HL-60 (cell line): ENCODE results near the gene RHOH.

ENCODE experiments used
- DNase-seq, 2 experiments: peaks; one replicate each; pipeline ENCODE4 v3.0.0-alpha.2; 2010 to 2020; ENCODE audit warnings: low read depth in 1 of 2, low spot score in 1 of 2
- H3K27ac ChIP-seq: fragments of 250-450 bp; sonication (Bioruptor Pico); replicated peaks from 2 replicates; pipeline ENCODE4 v1.5.1; 2020; ENCODE audit warnings: mild to moderate bottlenecking, moderate library complexity
- H3K27me3 ChIP-seq: fragments of 250-450 bp; sonication (Bioruptor Pico); 2 replicates; pipeline ENCODE4 v1.5.1; 2021; ENCODE audit warnings: mild to moderate bottlenecking, moderate library complexity; ENCODE audit not compliant: insufficient read depth, poor library complexity, severe bottlenecking
- H3K4me3 ChIP-seq: replicated peaks from 2 replicates; pipeline ENCODE4 v1.5.1; 2011; ENCODE audit warnings: mild to moderate bottlenecking, control low read depth, low read length; ENCODE audit not compliant: insufficient read depth
- CTCF ChIP-seq: IDR thresholded peaks from one replicate; pipeline ENCODE4 v1.5.1; 2011; ENCODE audit warnings: low read length, control low read depth, inconsistent platforms; ENCODE audit not compliant: insufficient read depth
- GABPA ChIP-seq: IDR thresholded peaks from 2 replicates; pipeline ENCODE4 v1.6.1; 2012; ENCODE audit warnings: low read depth
- POLR2AphosphoS5 ChIP-seq: IDR thresholded peaks from 2 replicates; pipeline ENCODE4 v1.6.1; 2012; ENCODE audit warnings: low read depth
- REST ChIP-seq: IDR thresholded peaks from 2 replicates; pipeline ENCODE4 v1.6.1; 2012; ENCODE audit warnings: low read depth; ENCODE audit not compliant: insufficient replicate concordance
- SPI1 ChIP-seq: IDR thresholded peaks from 2 replicates; pipeline ENCODE4 v1.6.1; 2012; ENCODE audit warnings: low read depth, mild to moderate bottlenecking, borderline replicate concordance

The RHOH gene

GRCh38 chr4:40209401-40209800 lies 12.6 kb downstream of the RHOH start:
- Histone ChIP-seq H3K4me3 (no peak overlapping the region), H3K27ac (no peak overlapping the region), H3K27me3 (no peaks in the 10 kb centered on the region)
- TF ChIP-seq REST (no peak), SPI1 (no peak), CTCF (no peak), POLR2AphosphoS5 (no peak), GABPA (no peak)
- DNase-seq = no peak

GRCh38 chr4:40210776-40211175 lies 13.9 kb downstream of the RHOH start:
- no peak for TF ChIP-seq REST
- no peak for TF ChIP-seq POLR2AphosphoS5
- no peak for TF ChIP-seq GABPA
- TF ChIP-seq CTCF = no peak
- no peak for TF ChIP-seq SPI1
- H3K4me3 ChIP-seq = no peak overlapping the region

GRCh38 chr4:40211224-40212185 lies 14.7 kb downstream of the RHOH start:
- no peak overlapping the region for H3K4me3 ChIP-seq
- TF ChIP-seq REST = no peak
- H3K27ac ChIP-seq = no peak overlapping the region
- DNase-seq = no peak
- H3K27me3 ChIP-seq = no peaks in the 10 kb centered on the region

More at GRCh38 chr4:40210776-40211175, 13.9 kb downstream of the RHOH start:
- DNase-seq = no peak
- no peaks in the 10 kb centered on the region for H3K27me3 ChIP-seq
- H3K27ac ChIP-seq = no peak overlapping the region
